ENCODE results near the gene ENO3. TPM values are rescaled to one million over a fixed set of nuclear protein-coding genes. Genes with fewer than 3 reads are reported as not detected.

The ENO3 gene
- total and polyA plus RNA-seq, 10 of the 15 experiments (the other 5 are each of a cell fraction or from before 2014, with no cell fraction given) = 6.8 to 28.4 (median 17.0) TPM

GRCh38 chr17:4967539-4968485 is 16.9 kb downstream of the ENO3 start, which contains the start of gene SPAG7 (continued):
- TF ChIP-seq, protein P1, sequence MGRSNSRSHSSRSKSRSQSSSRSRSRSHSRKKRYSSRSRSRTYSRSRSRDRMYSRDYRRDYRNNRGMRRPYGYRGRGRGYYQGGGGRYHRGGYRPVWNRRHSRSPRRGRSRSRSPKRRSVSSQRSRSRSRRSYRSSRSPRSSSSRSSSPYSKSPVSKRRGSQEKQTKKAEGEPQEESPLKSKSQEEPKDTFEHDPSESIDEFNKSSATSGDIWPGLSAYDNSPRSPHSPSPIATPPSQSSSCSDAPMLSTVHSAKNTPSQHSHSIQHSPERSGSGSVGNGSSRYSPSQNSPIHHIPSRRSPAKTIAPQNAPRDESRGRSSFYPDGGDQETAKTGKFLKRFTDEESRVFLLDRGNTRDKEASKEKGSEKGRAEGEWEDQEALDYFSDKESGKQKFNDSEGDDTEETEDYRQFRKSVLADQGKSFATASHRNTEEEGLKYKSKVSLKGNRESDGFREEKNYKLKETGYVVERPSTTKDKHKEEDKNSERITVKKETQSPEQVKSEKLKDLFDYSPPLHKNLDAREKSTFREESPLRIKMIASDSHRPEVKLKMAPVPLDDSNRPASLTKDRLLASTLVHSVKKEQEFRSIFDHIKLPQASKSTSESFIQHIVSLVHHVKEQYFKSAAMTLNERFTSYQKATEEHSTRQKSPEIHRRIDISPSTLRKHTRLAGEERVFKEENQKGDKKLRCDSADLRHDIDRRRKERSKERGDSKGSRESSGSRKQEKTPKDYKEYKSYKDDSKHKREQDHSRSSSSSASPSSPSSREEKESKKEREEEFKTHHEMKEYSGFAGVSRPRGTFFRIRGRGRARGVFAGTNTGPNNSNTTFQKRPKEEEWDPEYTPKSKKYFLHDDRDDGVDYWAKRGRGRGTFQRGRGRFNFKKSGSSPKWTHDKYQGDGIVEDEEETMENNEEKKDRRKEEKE (IDR thresholded peaks at IDR 0.05) = no peak
- peak; percentile 72 for TF ChIP-seq LARP7 (IDR thresholded peaks at IDR 0.05)
- 0 out of 2 replicates have a peak, but pooled peaks have one; percentile 12 for TF ChIP-seq SREBF2 (IDR thresholded peaks at IDR 0.05; ENCODE audit: low read length)
- TF ChIP-seq TCF12 (IDR thresholded peaks at IDR 0.05; ENCODE audit: low read depth, low read length) = peak; percentile 83; the same call in 1 of the 2 replicates
- peak; percentile 57; the same call in 1 of the 3 replicates for TF ChIP-seq POU2F2 (IDR thresholded peaks at IDR 0.05; ENCODE audit: borderline replicate concordance, low read depth, low read length)
- no peak for TF ChIP-seq CHD4 (IDR thresholded peaks at IDR 0.05)
- TF ChIP-seq SMAD5 (IDR thresholded peaks at IDR 0.05; ENCODE audit: low read depth) = peak; percentile 90; the same call in 1 of the 2 replicates
- TF ChIP-seq TCF3 (IDR thresholded peaks at IDR 0.05; ENCODE audit: borderline replicate concordance, insufficient read depth, low read depth, low read length) = peak; percentile 81
- TF ChIP-seq PAX8 (IDR thresholded peaks at IDR 0.05) = no peak; the same call in 1 of the 2 replicates
- TF ChIP-seq, protein P2, sequence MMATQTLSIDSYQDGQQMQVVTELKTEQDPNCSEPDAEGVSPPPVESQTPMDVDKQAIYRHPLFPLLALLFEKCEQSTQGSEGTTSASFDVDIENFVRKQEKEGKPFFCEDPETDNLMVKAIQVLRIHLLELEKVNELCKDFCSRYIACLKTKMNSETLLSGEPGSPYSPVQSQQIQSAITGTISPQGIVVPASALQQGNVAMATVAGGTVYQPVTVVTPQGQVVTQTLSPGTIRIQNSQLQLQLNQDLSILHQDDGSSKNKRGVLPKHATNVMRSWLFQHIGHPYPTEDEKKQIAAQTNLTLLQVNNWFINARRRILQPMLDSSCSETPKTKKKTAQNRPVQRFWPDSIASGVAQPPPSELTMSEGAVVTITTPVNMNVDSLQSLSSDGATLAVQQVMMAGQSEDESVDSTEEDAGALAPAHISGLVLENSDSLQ (IDR thresholded peaks at IDR 0.05) = no peak
- no peak for TF ChIP-seq RELA (IDR thresholded peaks at IDR 0.05; ENCODE audit: borderline replicate concordance, partially characterized antibody)
- TF ChIP-seq, protein P3, sequence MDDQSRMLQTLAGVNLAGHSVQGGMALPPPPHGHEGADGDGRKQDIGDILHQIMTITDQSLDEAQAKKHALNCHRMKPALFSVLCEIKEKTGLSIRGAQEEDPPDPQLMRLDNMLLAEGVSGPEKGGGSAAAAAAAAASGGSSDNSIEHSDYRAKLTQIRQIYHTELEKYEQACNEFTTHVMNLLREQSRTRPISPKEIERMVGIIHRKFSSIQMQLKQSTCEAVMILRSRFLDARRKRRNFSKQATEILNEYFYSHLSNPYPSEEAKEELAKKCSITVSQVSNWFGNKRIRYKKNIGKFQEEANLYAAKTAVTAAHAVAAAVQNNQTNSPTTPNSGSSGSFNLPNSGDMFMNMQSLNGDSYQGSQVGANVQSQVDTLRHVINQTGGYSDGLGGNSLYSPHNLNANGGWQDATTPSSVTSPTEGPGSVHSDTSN (IDR thresholded peaks at IDR 0.05; ENCODE audit: insufficient replicate concordance, low read depth, low read length) = peak; percentile 39
- peak; percentile 66 to 95 for TF ChIP-seq SRF (IDR thresholded peaks at IDR 0.05; ENCODE audit: low read depth in 2 of 2, low read length in 2 of 2)
- TF ChIP-seq ZNF217 (IDR thresholded peaks at IDR 0.05) = no peak
- peak; percentile 57; the same call in 1 of the 2 replicates for TF ChIP-seq SMARCA5 (IDR thresholded peaks at IDR 0.05)
- TF ChIP-seq MTA2 (IDR thresholded peaks at IDR 0.05; ENCODE audit: low read depth) = peak; percentile 36; the same call in 1 of the 2 replicates
- TF ChIP-seq IKZF1 (conservative IDR thresholded peaks at IDR 0.05) = peak; percentile 79
- peak; percentile 70; the same call in 1 of the 2 replicates for TF ChIP-seq PAX5 (IDR thresholded peaks at IDR 0.05; ENCODE audit: borderline replicate concordance, low read depth, low read length)
- TF ChIP-seq STAT3 (IDR thresholded peaks at IDR 0.05; ENCODE audit: low read depth, low read length) = no peak
- TF ChIP-seq KDM1A (IDR thresholded peaks at IDR 0.05; ENCODE audit: borderline replicate concordance) = no peak
- TF ChIP-seq, protein P4, sequence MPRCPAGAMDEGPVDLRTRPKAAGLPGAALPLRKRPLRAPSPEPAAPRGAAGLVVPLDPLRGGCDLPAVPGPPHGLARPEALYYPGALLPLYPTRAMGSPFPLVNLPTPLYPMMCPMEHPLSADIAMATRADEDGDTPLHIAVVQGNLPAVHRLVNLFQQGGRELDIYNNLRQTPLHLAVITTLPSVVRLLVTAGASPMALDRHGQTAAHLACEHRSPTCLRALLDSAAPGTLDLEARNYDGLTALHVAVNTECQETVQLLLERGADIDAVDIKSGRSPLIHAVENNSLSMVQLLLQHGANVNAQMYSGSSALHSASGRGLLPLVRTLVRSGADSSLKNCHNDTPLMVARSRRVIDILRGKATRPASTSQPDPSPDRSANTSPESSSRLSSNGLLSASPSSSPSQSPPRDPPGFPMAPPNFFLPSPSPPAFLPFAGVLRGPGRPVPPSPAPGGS (IDR thresholded peaks at IDR 0.05; ENCODE audit: borderline replicate concordance, insufficient read depth, low read depth, low read length, poor library complexity, severe bottlenecking) = peak; percentile 67
- TF ChIP-seq STAT1 (conservative IDR thresholded peaks at IDR 0.05) = no peak
- peak; percentile 73 for TF ChIP-seq MEF2B (IDR thresholded peaks at IDR 0.05; ENCODE audit: partially characterized antibody, poor library complexity, severe bottlenecking)
- TF ChIP-seq CREB1 (IDR thresholded peaks at IDR 0.05; ENCODE audit: low read depth) = no peak; the same call in 1 of the 2 replicates
